Measurements from ENCODE around the gene VPS11.
"Not testable (repeated sequence)": the region's sequence is repeated elsewhere in the genome, so short reads cannot be mapped to it uniquely, and the experiment has no call there.

Gene VPS11

DNA sequence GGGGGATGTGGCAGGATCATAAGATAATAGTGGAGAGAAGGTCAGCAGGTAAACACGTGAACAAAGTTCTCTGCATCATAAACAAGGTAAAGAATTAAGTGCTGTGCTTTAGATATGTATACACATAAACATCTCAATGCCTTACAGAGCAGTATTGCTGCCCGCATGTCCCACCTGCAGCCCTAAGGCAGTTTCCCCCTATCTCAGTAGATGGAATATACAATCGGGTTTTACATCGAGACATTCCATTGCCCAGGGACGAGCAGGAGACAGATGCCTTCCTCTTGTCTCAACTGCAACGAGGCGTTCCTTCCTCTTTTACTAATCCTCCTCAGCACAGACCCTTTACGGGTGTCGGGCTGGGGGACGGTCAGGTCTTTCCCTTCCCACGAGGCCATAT, 28.1 kb upstream of the VPS11 start:
- not testable (repeated sequence) for DNase-seq

DNA sequence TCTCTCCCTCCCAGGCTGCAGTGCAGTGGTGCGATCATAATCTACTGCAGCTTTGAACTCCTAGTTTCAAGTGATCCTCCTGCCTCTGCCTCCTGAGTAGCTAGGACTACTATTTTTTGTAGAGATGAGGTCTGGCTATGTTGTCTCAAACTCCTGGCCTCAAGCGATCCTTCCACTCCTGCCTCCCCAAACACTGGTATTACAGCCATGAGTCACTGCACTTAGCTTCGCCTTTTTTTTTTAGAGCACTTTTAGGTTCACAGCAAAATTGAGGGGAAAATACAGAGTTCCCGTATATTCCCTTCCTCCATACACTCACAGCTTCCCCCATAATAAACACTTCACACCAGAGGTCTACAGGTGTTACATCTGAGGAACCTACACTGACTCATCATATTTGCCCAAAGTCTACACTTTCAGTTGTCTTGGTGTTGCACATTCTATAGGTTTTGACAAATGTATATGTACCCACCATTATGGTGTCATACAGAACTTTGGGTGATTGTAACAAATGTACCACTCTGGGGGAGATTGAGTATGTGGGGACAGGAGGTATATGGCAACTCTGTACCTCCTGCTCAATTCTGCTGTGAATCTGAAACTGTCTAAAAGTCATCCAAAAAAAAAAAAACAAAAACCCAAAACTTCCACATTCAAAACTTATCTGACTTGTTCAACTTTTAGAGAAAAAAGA, 25.6 kb upstream of the VPS11 start:
- DNase-seq, result no peak

DNA sequence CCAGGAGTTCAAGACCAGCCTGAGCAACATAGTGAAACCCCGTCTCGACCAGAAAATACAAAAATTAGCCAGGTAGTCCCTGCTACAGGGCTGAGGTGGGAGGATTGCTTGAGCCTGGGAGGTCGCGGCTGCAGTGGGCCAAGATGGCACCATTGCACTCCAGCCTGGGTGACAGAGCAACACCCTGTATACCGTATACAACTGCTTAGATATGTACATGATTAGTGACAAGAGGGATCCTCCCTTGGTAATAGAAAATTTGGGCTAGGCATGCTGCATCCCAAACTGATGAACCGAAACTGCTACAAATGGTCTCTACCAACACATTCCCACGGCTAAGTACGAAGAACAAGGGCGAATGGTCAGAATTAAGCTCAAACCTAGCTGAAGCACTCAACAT, 24.7 kb upstream of the VPS11 start:
- no peak for DNase-seq

DNA sequence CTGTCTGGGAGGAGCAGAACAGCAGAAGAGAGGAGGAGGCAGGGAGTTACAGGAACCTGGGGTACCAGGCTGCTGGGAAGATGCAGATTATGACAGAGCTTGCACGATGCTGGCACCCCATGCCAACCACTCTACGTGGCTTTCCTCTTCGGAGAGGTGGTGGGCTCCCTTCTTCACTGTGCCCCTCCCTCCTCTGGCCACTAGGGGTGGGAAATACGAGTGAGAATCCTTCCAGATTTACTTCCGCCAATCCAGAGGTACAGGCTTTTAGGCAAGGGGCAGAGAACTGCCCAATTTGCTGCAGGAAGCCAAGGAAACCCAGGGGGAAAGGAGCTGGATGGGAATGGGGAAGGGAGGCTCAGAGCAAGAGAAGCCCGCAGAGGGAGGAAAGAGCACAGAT, 22.9 kb upstream of the VPS11 start:
- DNase-seq, result no peak

DNA sequence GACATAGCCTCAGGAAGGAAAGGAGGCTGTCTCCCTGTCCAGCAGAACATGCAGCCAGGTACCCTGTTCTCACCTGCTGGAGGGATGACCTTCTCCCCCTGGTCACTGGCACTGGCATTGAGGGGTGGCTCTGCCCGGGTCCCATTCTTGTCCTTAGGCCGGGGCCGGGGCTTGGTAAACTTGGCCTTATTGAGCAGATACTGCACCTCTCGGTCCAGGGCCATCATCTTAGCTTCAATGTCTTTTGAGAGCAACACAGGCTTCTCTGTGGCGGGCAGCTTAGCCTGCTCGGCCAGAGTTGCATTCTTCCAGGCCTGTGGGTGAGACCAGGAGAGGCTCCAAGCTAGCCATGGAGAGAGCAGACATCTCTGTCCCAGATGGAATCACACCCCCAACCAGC, 21.1 kb upstream of the VPS11 start:
- no peak for DNase-seq

DNA sequence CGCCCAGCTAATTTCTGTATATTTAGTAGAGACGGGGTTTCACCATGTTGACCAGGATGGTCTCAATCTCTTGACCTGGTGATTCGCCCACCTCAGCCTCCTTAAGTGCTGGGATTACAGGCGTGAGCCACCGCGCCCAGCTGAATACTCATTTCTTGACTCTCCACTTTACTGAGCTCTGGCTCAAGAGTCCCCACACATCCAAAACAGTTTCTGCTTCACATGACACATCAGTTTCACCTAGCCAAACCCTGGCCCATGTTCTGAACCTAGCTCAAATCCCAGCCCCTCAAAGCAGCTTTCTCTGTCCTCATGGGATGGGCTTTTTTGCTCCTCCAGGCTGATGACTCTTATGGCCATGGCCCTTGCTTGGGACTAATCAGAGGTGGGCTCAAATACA, 20.4 kb upstream of the VPS11 start:
- DNase-seq, result no peak

DNA sequence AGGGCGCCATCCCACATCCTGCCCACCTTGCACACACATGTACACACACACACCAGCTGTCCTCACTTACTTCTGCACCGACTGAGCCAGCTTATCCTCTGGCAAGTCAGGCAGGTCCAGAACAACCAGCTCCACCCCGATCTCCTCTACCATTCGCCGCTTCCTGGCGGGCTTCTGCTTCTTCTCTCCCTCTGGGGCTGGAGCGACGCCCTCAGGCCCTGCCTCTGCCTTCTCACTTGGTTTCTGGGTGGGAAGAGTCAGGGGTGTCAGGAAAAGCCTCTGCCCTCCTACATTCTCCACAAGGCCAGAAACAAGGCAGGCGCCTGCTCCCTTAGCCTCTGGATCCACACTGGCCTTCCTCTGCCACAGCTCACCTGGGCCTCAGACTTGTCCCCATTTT, 19.0 kb upstream of the VPS11 start:
- DNase-seq, result no peak

DNA sequence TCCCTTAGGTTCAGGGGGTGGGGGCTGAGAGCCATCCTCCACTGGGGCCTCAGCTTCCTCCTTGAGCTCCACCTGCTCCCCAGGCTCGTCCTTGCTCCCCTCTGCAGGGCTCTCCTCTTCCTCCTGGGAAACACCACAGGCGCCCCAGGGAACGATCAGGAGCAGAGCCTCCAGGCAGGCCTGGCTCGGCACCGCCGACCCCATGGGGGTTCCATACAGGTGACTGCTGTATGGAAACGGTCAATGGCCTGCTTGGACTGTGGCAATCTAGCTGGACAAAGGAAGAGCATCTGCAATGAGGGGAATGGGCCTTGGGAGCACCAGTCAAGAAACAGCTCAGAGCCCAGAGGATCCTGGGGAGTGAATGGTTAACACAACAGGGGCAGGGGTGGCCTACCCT, 18.5 kb upstream of the VPS11 start:
- no peak for DNase-seq

DNA sequence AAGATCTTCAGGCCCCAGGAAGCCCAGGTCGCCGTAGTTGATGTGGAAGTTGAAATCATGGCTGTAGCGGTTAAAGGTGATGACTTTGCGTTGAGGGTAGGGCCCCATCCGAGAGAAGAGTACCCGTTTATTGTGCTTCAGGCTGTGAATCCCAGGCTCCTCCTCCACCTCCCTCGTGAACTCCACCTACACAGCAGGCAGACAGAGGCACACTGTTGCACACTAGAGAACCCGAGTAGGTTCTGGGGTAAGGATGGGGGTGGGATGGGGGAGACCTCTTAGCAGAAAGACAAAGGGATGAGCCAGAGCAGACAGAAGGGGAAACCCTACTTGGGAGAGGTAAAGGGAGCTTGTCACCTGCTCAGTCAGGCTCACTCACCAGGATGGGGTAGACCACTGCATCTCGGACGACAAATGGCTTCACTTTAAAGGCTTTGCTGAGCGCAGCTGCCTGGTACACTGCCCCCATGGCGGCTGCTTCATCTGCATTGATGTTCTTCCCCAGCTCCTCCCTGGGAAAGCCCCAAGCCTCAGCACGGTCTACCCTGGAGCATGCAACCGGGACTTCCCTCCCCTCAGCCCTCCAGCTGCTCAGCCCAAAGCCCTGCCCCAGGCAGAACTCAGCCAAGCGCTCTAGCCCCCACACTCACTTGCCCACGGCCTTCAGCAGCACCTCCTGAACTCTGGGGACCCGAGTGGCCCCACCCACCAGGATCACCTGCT, 16.0 kb upstream of the VPS11 start:
- DNase-seq, result no peak

DNA sequence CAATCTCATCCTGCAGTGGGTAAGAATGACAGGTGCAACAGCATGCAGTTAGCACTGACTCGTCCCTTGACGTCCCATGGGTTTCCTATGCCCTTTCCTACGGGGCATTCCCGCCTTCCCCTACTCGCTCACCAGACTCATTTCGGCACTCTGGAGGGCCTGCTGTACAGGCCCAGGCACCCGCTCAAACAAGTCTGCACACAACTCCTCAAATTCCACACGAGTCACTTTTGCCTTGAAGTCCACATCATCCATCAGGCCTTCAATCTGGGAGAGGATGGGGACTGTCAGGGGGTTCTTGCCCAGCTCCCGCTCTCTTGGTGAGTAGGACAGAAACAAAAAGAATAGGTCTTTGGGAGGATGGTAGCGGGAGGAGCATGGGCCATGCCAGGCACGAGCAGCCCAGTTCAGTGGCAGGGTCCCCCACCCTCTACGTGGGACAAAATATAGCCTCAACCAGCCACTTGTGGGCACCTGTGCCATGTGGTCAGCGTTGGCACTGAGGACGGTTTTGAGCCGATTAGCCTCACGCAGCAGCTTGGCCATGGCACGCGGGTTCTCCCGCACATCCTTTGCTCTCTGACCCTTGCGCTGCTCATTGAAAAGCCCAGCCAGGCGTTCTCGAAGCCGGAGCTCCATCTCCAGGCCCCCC, 15.3 kb upstream of the VPS11 start:
- no peak for DNase-seq

DNA sequence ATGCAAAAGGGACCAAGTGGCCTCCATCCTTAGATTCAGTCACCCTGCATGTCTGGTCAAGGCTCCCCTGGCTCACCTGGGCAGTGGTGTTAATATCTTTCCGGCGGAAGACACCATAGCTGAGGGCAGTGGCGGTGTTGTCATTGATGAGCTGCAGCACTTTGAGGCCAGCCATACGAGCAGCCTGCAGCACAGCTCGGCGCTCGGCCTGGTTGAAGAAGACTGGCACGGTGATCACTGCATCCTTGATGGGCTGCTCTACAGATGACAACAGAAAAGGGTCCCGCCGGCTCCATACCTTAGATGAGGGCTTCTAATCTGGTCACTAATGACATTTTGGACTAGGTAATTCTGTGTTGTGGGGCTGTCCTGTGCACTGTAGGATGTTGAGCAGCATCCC, 13.2 kb upstream of the VPS11 start:
- no peak for DNase-seq

DNA sequence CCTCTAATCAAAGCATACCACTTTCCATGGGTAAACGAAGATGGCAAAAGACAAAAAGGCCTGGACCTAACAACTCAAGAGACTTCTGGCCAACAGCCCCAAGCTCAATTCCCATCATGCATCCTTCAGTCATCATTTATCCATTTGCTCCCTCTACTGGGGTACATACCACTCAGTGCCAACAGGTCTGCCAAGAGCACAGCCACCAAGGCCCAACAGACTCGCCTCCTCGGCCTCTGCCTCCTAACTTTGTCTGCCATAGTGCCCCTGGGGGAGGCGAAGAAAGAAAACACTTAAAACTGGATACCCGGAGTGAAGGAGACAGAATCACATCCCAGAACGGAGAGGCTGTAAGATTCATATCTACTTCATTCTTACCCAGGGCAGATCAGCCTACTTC, 11.7 kb upstream of the VPS11 start:
- no peak for DNase-seq

DNA sequence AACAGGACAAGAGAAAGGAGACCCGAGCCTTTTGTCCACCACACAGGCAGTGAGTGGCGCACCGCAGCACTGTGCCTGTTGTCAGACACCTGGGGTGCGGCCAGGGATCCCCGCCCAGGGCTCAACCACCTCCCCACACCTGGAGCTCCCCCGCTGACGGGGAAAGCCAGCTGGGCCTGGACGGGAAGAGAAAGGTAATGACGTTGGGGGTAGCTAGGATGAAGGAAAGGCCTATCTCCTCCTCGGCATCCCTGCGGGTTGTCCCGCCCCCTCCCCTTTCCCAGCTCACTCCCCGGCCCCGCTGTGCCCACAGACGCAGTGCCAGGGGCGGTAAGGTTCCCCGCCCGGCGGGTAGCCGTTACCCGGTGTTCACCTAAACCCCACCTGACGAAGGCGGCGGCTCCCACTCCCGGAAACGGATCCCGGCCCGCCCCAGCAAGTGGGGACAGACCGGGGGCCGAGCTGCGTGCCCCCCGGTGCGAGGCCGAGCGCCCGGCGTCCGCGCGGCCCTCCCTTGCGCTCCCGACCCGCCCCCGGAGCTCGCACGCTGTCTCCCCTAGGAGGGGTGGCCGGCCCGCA, 11.1 kb upstream of the VPS11 start:
- peak; percentile 42 for DNase-seq

DNA sequence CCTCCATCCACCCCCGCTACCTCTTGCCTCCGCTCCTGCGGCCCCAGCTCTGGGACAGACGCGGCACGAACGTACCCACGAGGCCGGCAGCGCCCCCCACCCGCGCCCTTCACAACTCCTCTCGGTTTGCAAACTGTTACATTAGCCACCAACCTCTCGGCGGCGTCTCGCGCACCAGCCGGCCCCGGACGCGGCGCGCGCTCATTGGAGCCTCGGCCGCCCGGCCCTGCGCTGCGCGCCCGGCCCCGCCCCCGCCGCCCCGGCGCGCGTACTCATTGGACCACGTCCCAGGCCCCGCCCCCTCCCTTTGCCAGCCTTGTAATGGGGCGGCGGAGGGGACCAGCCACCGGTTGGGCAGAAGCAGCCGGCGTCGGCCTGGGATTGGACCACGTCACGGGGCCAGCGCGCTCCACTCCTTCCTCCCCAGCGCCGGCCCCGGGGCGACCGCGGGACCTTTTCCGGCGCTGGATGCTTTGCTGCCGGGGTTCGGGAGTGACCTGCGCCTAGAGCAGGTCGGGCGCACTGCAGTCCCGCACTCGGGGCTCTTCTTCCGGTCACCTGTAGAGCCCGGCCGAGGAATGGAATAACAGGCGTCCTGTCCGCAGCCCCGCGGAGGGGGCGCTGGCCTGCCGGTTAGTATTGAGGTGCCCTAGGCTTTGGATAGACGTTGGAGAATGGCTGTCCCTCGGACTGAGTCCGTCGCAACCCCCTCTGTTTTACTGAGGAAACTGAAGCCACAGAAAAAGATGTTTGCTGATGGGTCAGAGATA, 10.4 kb upstream of the VPS11 start, which contains the start of gene HYOU1:
HYOU1 (minus strand) TSS at position 206 of the 770 bp plus-strand sequence. CDS start 1,045 bp downstream, outside the sequence.
- DNase-seq, result peak; percentile 98

DNA sequence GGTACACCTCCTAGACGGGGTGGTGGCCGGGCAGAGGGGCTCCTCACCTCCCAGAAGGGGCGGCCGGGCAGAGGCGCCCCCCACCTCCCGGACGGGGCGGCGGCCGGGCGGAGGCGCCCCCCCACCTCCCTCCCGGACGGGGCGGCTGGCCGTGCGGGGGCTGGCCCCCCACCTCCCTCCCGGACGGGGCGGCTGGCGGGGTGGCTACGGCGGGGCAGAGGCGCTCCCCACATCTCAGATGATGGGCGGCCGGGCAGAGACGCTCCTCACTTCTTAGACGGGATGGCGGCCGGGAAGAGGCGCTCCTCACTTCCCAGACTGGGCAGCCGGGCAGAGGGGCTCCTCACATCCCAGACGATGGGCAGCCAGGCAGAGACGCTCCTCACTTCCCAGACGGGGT, 8.5 kb upstream of the VPS11 start:
- DNase-seq, result not testable (repeated sequence)

DNA sequence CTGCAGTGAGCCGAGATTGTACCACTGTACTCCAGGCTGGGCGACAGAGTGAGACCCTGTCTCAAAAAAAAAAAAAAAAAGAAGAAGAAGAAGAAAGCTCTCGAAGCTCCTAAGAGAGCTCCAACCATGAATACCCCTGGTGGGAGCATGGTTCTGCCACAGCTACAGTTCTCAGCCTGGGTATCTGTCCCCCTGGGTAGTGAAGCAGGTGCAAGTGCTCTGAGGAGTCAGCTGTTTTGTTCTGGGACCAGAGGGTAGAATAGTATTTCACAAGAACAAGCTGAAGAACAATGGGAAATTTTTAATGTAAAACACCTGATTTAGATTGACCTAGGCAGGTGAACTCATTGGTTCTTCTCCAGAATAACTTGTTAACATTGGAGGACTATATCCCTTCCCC, 6.4 kb upstream of the VPS11 start:
- DNase-seq, result no peak

DNA sequence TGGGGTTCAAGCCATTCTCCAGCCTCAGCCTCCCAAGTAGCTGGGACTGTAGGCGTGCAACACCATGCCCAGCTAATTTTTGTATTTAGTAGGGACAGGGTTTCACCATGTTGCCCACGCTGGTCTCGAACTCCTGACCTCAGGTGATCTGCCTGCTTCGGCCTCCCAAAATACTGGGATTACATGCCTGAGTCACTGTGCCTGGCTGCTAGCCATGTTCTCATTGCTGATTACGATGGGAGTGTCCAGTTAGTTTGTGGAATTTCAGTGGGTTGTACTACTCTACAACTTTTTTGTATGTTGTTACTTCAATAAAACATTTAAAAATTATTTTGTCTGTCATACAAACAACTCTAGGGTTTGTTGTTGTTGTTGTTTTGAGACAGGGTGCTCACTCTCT, 4.8 kb upstream of the VPS11 start:
- no peak for DNase-seq

DNA sequence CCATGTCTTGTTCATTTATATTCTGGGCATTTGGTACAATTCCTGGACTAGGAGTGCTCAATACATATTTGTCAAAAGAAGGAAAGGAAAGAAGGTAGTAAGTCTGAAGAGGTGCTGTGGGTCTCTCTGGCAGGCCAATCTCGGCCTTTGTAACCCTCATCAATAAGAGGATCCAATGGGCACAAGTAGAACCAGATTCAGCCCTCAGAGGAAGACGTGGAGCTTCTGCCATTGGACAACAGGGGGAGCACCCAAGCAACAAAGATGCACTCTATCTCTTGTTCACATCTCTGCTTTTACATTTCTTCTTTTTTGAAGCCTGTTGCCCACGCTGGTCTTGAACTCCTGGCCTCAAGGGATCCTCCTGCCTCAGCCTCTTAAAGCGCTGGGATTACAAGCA, 2.2 kb upstream of the VPS11 start:
- DNase-seq, result peak; percentile 13

DNA sequence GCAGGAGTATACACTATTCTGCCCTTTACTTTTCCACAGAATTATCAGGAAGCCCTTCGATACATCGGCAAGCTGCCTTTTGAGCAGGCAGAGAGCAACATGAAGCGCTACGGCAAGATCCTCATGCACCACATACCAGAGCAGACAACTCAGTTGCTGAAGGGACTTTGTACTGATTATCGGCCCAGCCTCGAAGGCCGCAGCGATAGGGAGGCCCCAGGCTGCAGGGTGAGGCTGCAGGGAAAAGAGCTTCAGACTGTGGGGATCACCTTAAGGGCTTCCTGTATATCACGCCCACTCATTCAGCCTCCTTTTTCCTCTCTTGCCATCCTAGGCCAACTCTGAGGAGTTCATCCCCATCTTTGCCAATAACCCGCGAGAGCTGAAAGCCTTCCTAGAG, 10.2 kb downstream of the VPS11 start:
- DNase-seq, result no peak

DNA sequence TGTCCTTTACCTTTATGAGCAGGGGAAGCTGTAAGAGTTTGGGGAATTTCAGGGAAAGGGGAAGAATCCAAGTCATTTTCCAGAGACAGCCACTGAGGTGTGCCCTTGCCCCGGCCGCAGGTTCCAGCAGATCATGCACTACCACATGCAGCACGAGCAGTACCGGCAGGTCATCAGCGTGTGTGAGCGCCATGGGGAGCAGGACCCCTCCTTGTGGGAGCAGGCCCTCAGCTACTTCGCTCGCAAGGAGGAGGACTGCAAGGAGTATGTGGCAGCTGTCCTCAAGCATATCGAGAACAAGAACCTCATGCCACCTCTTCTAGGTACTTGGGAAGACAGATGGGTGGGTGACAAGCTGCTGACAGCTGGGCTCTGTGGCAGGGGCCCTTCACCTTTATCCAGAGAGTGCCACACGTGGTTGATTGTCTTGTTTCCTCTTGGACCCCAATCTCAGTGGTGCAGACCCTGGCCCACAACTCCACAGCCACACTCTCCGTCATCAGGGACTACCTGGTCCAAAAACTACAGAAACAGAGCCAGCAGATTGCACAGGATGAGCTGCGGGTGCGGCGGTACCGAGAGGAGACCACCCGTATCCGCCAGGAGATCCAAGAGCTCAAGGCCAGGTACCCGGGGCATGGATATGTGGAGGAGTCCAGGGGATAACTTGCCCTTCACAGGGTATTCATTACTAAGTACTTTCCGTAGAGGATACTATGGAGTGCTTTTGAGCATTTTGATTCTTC, 11.2 kb downstream of the VPS11 start:
- no peak for DNase-seq

DNA sequence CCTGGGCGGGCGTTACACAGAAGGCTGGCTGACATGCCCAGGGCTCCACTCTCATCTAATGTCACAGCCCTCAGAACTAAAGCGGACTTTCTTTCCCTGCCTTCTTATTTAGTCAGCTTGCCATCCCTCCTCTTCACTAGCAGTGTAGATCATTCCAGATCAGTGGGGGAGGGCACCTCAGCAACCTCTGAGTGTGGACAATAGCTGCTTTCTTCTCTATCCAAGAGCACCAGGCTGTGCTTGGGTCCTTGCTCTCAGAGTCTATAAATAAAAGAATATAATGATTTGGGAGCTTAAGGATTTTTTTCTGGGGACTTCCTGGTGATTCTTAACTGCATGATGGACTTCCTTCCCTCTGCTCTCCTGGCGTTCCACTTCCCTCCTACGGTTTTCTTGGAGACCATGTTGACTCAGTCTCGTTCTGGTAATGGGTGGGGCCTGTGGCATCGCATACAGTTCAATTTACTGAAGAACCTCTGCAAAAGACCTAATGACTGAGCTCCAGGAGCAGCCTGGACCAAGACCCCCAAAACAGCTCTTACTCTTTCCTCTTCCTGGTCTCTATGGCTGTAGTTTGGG, 14.2 kb downstream of the VPS11 start:
- DNase-seq, result no peak

Data from T-helper 9 cell (primary cell).